ENCODE data around the gene TSHZ3. TPM values are rescaled to one million over a fixed set of nuclear protein-coding genes. Genes with fewer than 3 reads are reported as not detected.
A peak's percentile ranks its signal among the peaks of the same experiment; 100 is the strongest.

TSHZ3 gene
- total RNA-seq (2021; fragmentation: NEBNext Ultra II Directional; extraction: Animal tissue kit (Norgen Biotek cat#: 25700)) (9.3 and 12.3 TPM in 2 replicates), polyA plus RNA-seq (2011; rRNA removed) (3.1 and 3.8 TPM in 2 replicates), polyA minus RNA-seq (2011; rRNA and poly(A)+ RNA removed) (5.5 TPM in 2 replicates)
- polyA plus RNA-seq (2011; cell fraction: cytosol; rRNA removed), result 2.3 TPM
- polyA plus RNA-seq (2011; cell fraction: nucleus; rRNA removed), result 10.5 TPM
- polyA plus RNA-seq (2012, experiment 1 of 2), result 5.8 to 7.8 TPM (median 6.4 TPM) in 4 replicates
- polyA plus RNA-seq (2012, experiment 2 of 2), result 4.2 TPM
- polyA plus RNA-seq (2013, experiment 1 of 2), result 15.1 TPM
- 14.7 TPM for polyA plus RNA-seq (2013, experiment 2 of 2)
- polyA minus RNA-seq (2011; cell fraction: cytosol; rRNA and poly(A)+ RNA removed), result 5.1 TPM
- 6.6 TPM for polyA minus RNA-seq (2011; cell fraction: nucleus; rRNA and poly(A)+ RNA removed)
- long read RNA-seq, experiment 1, full-length matches to known transcripts, result 1 of 7 reads
- long read RNA-seq, experiment 1, partial matches to known transcripts, result 0 of 7 reads
- long read RNA-seq, experiment 1, other reads (novel, unspliced or antisense), result 6 of 7 reads
- long read RNA-seq, experiment 2, result 0 reads

- peak within 1 kb of the TSS; percentile 88 to 93 for H3K4me2 ChIP-seq (ENCODE audit: insufficient read depth in 1 of 2, low read depth in 2 of 2, low read length in 2 of 2)
- no CpG with 5 or more reads among the region's 86 CpGs for WGBS, 2 experiments (ENCODE audit: extremely low coverage in 1 of 2, insufficient coverage in 1 of 2, insufficient read length in 1 of 2, insufficient replicate concordance in 2 of 2, low coverage in 1 of 2, low lambda C conversion rate in 2 of 2, missing lambda C conversion rate in 1 of 2)
- TF ChIP-seq KDM4A (IDR thresholded peaks at IDR 0.05; ENCODE audit: low read depth, low read length, severe bottlenecking) (peak; percentile 62), EP300 (IDR thresholded peaks at IDR 0.05; ENCODE audit: borderline replicate concordance in 1 of 2, low read depth in 2 of 2, low read length in 2 of 2) (peak in 1 of 2 experiments; percentile 14; a peak in 1 of 3 replicates), SIN3A (conservative IDR thresholded peaks at IDR 0.05 in 1 of 2, IDR thresholded peaks at IDR 0.05 in 1 of 2; ENCODE audit: low read depth in 1 of 2, low read length in 2 of 2) (0 out of 4 replicates have a peak, but pooled peaks of 1 of the 2 experiments have one; percentile 37), USF2 (IDR thresholded peaks at IDR 0.05; ENCODE audit: low read length) (no peak), PHF8 (conservative IDR thresholded peaks at IDR 0.05; ENCODE audit: low read depth, low read length) (0 out of 2 replicates have a peak, but pooled peaks have one; percentile 1)
- ChIA-PET POLR2A (ENCODE audit: partially characterized antibody) (no interaction called here), CTCF (ENCODE audit: partially characterized antibody) (interaction anchor here (0.6 kb wide), 1 partner anchor 570 kb away, joined by 3 read pairs; no protein-coding TSS in a partner anchor)
- no peak within 1 kb of the TSS for H3K56ac ChIP-seq (replicated peaks; ENCODE audit: insufficient read length, low read depth, low read length)
- no peaks in the 10 kb centered on the region for H3K79me1 ChIP-seq (ENCODE audit: low read depth, low read length)
- H3K4me3 ChIP-seq (ENCODE audit: extremely low read depth in 1 of 4, insufficient read depth in 2 of 4, low read depth in 3 of 4, low read length in 4 of 4), result peak within 1 kb of the TSS; percentile 66 to 90 (median 72)
- H3K36me3 ChIP-seq (ENCODE audit: control insufficient read depth in 2 of 4, insufficient read depth in 4 of 4, low read length in 3 of 4), result no peaks in the 10 kb centered on the region
- peaks cover 0 to 41% of the 10 kb centered on the region in 2 experiments; a peak in 2 of 4 replicates for H3K79me2 ChIP-seq (ENCODE audit: control insufficient read depth in 1 of 2, insufficient read depth in 2 of 2, low read length in 2 of 2)
- peaks cover 29% of the 10 kb centered on the region; the same call in 1 of the 2 replicates for H3K23me2 ChIP-seq (ENCODE audit: low read depth, low read length)
- peak within 1 kb of the TSS; percentile 60 for H3K18ac ChIP-seq (ENCODE audit: extremely low read depth, low read length)
- no peak within 1 kb of the TSS for H4K91ac ChIP-seq (replicated peaks; ENCODE audit: insufficient read length, low read length)
- FAIRE-seq, result no peak
- H3K9ac ChIP-seq (replicated peaks in 1 of 4; ENCODE audit: extremely low read depth in 1 of 4, low read depth in 3 of 4, low read length in 3 of 4), result no peak within 1 kb of the TSS
- no peak within 1 kb of the TSS for H3K23ac ChIP-seq (ENCODE audit: insufficient read length)
- H4K5ac ChIP-seq (ENCODE audit: insufficient read length, low read depth, low read length), result no peak within 1 kb of the TSS
- peaks cover 27 to 59% (median 44%) of the 10 kb centered on the region in 4 experiments; a peak in 6 of 7 replicates for H3K27me3 ChIP-seq (replicated peaks in 1 of 4; ENCODE audit: control insufficient read depth in 3 of 4, extremely low read depth in 1 of 4, insufficient read depth in 3 of 4, low read length in 3 of 4)
- DNase-seq (ENCODE audit: low read depth in 1 of 2, low spot score in 2 of 2), result peak in 1 of 2 experiments; percentile 80
- no peak within 1 kb of the TSS for H2BK5ac ChIP-seq (ENCODE audit: low read depth, low read length)
- no peak within 1 kb of the TSS for H3K4ac ChIP-seq (replicated peaks; ENCODE audit: insufficient read length, low read depth, low read length)
- H3K14ac ChIP-seq (ENCODE audit: insufficient read length), result no peak within 1 kb of the TSS
- no peak within 1 kb of the TSS; the same call in 1 of the 2 replicates for H4K8ac ChIP-seq (ENCODE audit: extremely low read depth, insufficient read depth, low read length)
- H4K20me1 ChIP-seq (replicated peaks in 1 of 2; ENCODE audit: control insufficient read depth in 1 of 2, insufficient read depth in 2 of 2, low read length in 2 of 2), result peaks cover 0 to 15% of the 10 kb centered on the region in 2 experiments
- no peak within 1 kb of the TSS for H2AFZ ChIP-seq (ENCODE audit: low read length)
- peaks cover 15 to 29% (median 17%) of the 10 kb centered on the region in 4 experiments for H3K4me1 ChIP-seq (replicated peaks in 1 of 4; ENCODE audit: control insufficient read depth in 3 of 4, insufficient read depth in 4 of 4, low read length in 3 of 4)
- H2BK20ac ChIP-seq (ENCODE audit: low read length), result no peak within 1 kb of the TSS
- no peak within 1 kb of the TSS for H2BK120ac ChIP-seq (replicated peaks; ENCODE audit: low read depth, low read length)
- no peak within 1 kb of the TSS for H2AK5ac ChIP-seq (ENCODE audit: low read depth, low read length)
- H3K9me3 ChIP-seq (ENCODE audit: insufficient read depth in 2 of 2, low read depth in 1 of 2, low read length in 1 of 2), result no peaks in the 10 kb centered on the region
- H2BK15ac ChIP-seq (ENCODE audit: low read length), result no peak within 1 kb of the TSS
- H2BK12ac ChIP-seq (ENCODE audit: low read depth, low read length), result no peak within 1 kb of the TSS
- no peak within 1 kb of the TSS for H3K27ac ChIP-seq (ENCODE audit: low read depth, low read length)
Measured at GRCh38 chr19:31349160-31349881, at the start of gene TSHZ3. TSS of gene TSHZ3 (minus strand) at chr19:31349436. CDS start at chr19:31349219, 217 bp downstream.
